WTC11 (cell line): ENCODE data around the gene F5. TPM values are rescaled to one million over a fixed set of nuclear protein-coding genes. Genes with fewer than 3 reads are reported as not detected.

Experiments used
- ATAC-seq: fragments of 200-7000 bp; cut with Tn5 transposase; 2 replicates; pipeline ENCODE4 v1.10.0; 2021; ENCODE audit warnings: mild to moderate bottlenecking, moderate library complexity
- CTCF ChIA-PET: fragments of 300-600 bp; sonication (Branson Sonifier 250); formaldehyde crosslinking; loops from one replicate; lab custom pipeline; 2021; ENCODE audit warnings: antibody characterized with exemption; lab: Charles Lee
- POLR2A ChIA-PET: fragments of 350-600 bp; sonication (Branson Sonifier 250); formaldehyde crosslinking; loops from one replicate; lab custom pipeline; 2021; ENCODE audit warnings: antibody characterized with exemption; lab: Charles Lee
- DNase-seq: peaks from one replicate; pipeline ENCODE4 v3.0.0; 2021; ENCODE audit warnings: low spot score
- H3K27ac Mint-ChIP-seq: 2 replicates; pipeline ENCODE4 v1.8.0; 2021; ENCODE audit warnings: mixed read lengths
- H3K27me3 Mint-ChIP-seq: 2 replicates; pipeline ENCODE4 v1.8.0; 2021; ENCODE audit warnings: low read depth, mild to moderate bottlenecking, moderate library complexity, mixed read lengths
- H3K36me3 Mint-ChIP-seq: 2 replicates; pipeline ENCODE4 v1.8.0; 2021; ENCODE audit warnings: mixed read lengths
- H3K4me1 Mint-ChIP-seq: 2 replicates; pipeline ENCODE4 v1.8.0; 2022; ENCODE audit warnings: mixed read lengths
- H3K4me3 Mint-ChIP-seq: 2 replicates; pipeline ENCODE4 v1.8.0; 2021; ENCODE audit warnings: mild to moderate bottlenecking, moderate library complexity, mixed read lengths
- H3K9me3 Mint-ChIP-seq: 2 replicates; pipeline ENCODE4 v1.8.0; 2021; ENCODE audit warnings: mixed read lengths
- ATF1 ChIP-seq: sonication (generic); formaldehyde crosslinking; IDR thresholded peaks from 2 replicates; pipeline ENCODE4 v1.8.1; 2023; ENCODE audit warnings: mild to moderate bottlenecking, moderate library complexity, missing genetic modification reagents
- E2F1 ChIP-seq: sonication (generic); formaldehyde crosslinking; IDR thresholded peaks from 2 replicates; pipeline ENCODE4 v1.8.0; 2022; ENCODE audit warnings: mild to moderate bottlenecking, missing genetic modification reagents
- E2F5 ChIP-seq: sonication (generic); formaldehyde crosslinking; IDR thresholded peaks from 2 replicates; pipeline ENCODE4 v1.8.1; 2022; ENCODE audit warnings: mild to moderate bottlenecking, moderate library complexity, missing genetic modification reagents
- ESRRA ChIP-seq: sonication (generic); formaldehyde crosslinking; IDR thresholded peaks from 2 replicates; pipeline ENCODE4 v1.8.1; 2022; ENCODE audit warnings: mild to moderate bottlenecking, missing genetic modification reagents, borderline replicate concordance
- GRHL2 ChIP-seq: fragments of 250-450 bp; sonication (Bioruptor Pico); IDR thresholded peaks from 2 replicates; pipeline ENCODE4 v1.8.0; 2022; ENCODE audit warnings: mild to moderate bottlenecking, moderate library complexity; ENCODE audit not compliant: insufficient replicate concordance, severe bottlenecking
- GTF2I ChIP-seq: fragments of 250-450 bp; sonication (Bioruptor Pico); conservative IDR thresholded peaks from 2 replicates; pipeline ENCODE4 v1.4.0; 2021; ENCODE audit warnings: mild to moderate bottlenecking
- HMGA2 ChIP-seq: fragments of 250-450 bp; sonication (Bioruptor Pico); IDR thresholded peaks from 2 replicates; pipeline ENCODE4 v1.4.0; 2021; ENCODE audit warnings: mild to moderate bottlenecking, moderate library complexity
- JUN ChIP-seq: sonication (generic); formaldehyde crosslinking; IDR thresholded peaks from 2 replicates; pipeline ENCODE4 v1.8.0; 2023; ENCODE audit warnings: mild to moderate bottlenecking, missing genetic modification reagents
- NR1H2 ChIP-seq: sonication (generic); formaldehyde crosslinking; IDR thresholded peaks from 2 replicates; pipeline ENCODE4 v1.9.0; 2021; ENCODE audit warnings: mild to moderate bottlenecking, moderate library complexity, missing genetic modification reagents
- PREB ChIP-seq: sonication (generic); formaldehyde crosslinking; IDR thresholded peaks from 2 replicates; pipeline ENCODE4 v1.8.1; 2022; ENCODE audit warnings: mild to moderate bottlenecking, missing genetic modification reagents, moderate library complexity, borderline replicate concordance
- SMAD3 ChIP-seq: sonication (generic); formaldehyde crosslinking; IDR thresholded peaks from 2 replicates; pipeline ENCODE4 v1.8.0; 2022; ENCODE audit warnings: missing genetic modification reagents, mild to moderate bottlenecking, borderline replicate concordance
- SP1 ChIP-seq: sonication (generic); formaldehyde crosslinking; conservative IDR thresholded peaks from 2 replicates; pipeline ENCODE4 v1.8.1; 2022; ENCODE audit warnings: missing genetic modification reagents
- TEAD1 ChIP-seq: sonication (generic); formaldehyde crosslinking; IDR thresholded peaks from 2 replicates; pipeline ENCODE4 v1.8.0; 2022; ENCODE audit warnings: mild to moderate bottlenecking, missing genetic modification reagents
- TEAD4 ChIP-seq: sonication (generic); formaldehyde crosslinking; IDR thresholded peaks from 2 replicates; pipeline ENCODE4 v1.8.0; 2022; ENCODE audit warnings: mild to moderate bottlenecking, missing genetic modification reagents
- TP53 ChIP-seq: sonication (generic); formaldehyde crosslinking; IDR thresholded peaks from 2 replicates; pipeline ENCODE4 v1.8.1; 2023; ENCODE audit warnings: mild to moderate bottlenecking, missing genetic modification reagents
- ZMAT4 ChIP-seq: fragments of 250-450 bp; sonication (Bioruptor Pico); IDR thresholded peaks from 2 replicates; pipeline ENCODE4 v1.9.0; 2021; ENCODE audit warnings: mild to moderate bottlenecking
- ZNF219 ChIP-seq: sonication (generic); formaldehyde crosslinking; IDR thresholded peaks from 2 replicates; pipeline ENCODE4 v1.8.0; 2023; ENCODE audit warnings: missing genetic modification reagents, mild to moderate bottlenecking, borderline replicate concordance
- ZNF317 ChIP-seq: sonication (generic); formaldehyde crosslinking; IDR thresholded peaks from 2 replicates; pipeline ENCODE4 v1.8.1; 2023; ENCODE audit warnings: low read depth, mild to moderate bottlenecking, moderate library complexity, missing genetic modification reagents, borderline replicate concordance
- ZNF671 ChIP-seq: fragments of 250-450 bp; sonication (Bioruptor Pico); IDR thresholded peaks from 2 replicates; pipeline ENCODE4 v1.8.0; 2021; ENCODE audit warnings: mild to moderate bottlenecking
- total RNA-seq: library from RNA; stranded (reverse); gene quantifications from 3 replicates; pipeline ENCODE4 v1.2.3, GENCODE V29; 2021
- TF ChIP-seq, protein P1 (sequence below): fragments of 250-450 bp; sonication (Bioruptor Pico); IDR thresholded peaks from 2 replicates; pipeline ENCODE4 v1.8.0; 2021; ENCODE audit warnings: mild to moderate bottlenecking
- TF ChIP-seq, protein P2 (sequence below): fragments of 250-450 bp; sonication (Bioruptor Pico); IDR thresholded peaks from 2 replicates; pipeline ENCODE4 v1.9.0; 2021; ENCODE audit warnings: mild to moderate bottlenecking, borderline replicate concordance
- TF ChIP-seq, protein P3 (sequence below): sonication (generic); formaldehyde crosslinking; IDR thresholded peaks from 2 replicates; pipeline ENCODE4 v1.8.1; 2022; ENCODE audit warnings: missing genetic modification reagents, borderline replicate concordance

The F5 gene
- total RNA-seq, 1 experiment from 2014 or later = 0.20 TPM

GRCh38 chr1:169473347-169473746 lies 112.9 kb downstream of the F5 start:
- POLR2A ChIA-PET = no interaction called here
- Mint-ChIP-seq H3K36me3 (peaks cover 15% of the 10 kb centered on the region), H3K4me1 (no peaks in the 10 kb centered on the region), H3K4me3 (no peak overlapping the region), H3K27ac (no peak overlapping the region), H3K9me3 (no peaks in the 10 kb centered on the region), H3K27me3 (no peaks in the 10 kb centered on the region)
- CTCF ChIA-PET = no interaction called here
- ATAC-seq (no peak), DNase-seq (no peak)
- TF ChIP-seq SMAD3 (CRISPR knock-in tag) (no peak), E2F5 (CRISPR knock-in tag) (no peak), TEAD4 (CRISPR knock-in tag) (no peak), GRHL2 (CRISPR knock-in tag) (no peak), ESRRA (no peak), ZMAT4 (CRISPR knock-in tag) (no peak), HMGA2 (CRISPR knock-in tag) (no peak)

DNA sequence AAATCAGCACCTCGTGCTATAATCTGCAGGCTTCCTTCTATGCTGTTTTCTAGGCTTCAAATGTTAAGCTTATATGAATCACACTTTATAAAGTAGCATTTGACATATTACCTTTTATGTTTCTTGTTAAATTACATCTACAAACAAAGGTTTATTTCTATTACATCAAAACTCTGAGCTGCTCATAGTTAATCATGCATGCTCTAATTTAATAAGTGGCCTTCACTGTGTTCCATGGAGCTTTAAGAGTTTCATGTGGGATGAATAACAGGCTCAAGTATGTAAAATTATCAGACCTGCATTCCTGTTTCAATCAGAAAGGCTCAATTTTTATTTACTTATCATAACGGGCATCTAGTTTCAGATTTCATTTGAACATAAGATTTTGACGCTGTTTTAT lies 113.5 kb downstream of the F5 start:
- Mint-ChIP-seq H3K27ac (no peak overlapping the region), H3K4me3 (no peak overlapping the region), H3K9me3 (no peaks in the 10 kb centered on the region), H3K4me1 (no peaks in the 10 kb centered on the region), H3K27me3 (no peaks in the 10 kb centered on the region), H3K36me3 (peaks cover 19% of the 10 kb centered on the region)
- ATAC-seq (no peak), DNase-seq (no peak)
- CTCF ChIA-PET = no interaction called here
- TF ChIP-seq GRHL2 (CRISPR knock-in tag) = no peak
- TF ChIP-seq SP1 = no peak
- no peak for TF ChIP-seq TEAD1 (CRISPR knock-in tag)
- no peak for TF ChIP-seq TP53 (CRISPR knock-in tag)
- TF ChIP-seq ZNF317 = no peak
- TF ChIP-seq ZNF219 (CRISPR knock-in tag) = no peak
- no peak for TF ChIP-seq NR1H2 (CRISPR knock-in tag)
- no peak for TF ChIP-seq JUN (CRISPR knock-in tag)
- TF ChIP-seq, protein P1, sequence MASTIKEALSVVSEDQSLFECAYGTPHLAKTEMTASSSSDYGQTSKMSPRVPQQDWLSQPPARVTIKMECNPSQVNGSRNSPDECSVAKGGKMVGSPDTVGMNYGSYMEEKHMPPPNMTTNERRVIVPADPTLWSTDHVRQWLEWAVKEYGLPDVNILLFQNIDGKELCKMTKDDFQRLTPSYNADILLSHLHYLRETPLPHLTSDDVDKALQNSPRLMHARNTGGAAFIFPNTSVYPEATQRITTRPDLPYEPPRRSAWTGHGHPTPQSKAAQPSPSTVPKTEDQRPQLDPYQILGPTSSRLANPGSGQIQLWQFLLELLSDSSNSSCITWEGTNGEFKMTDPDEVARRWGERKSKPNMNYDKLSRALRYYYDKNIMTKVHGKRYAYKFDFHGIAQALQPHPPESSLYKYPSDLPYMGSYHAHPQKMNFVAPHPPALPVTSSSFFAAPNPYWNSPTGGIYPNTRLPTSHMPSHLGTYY = no peak
- TF ChIP-seq PREB (CRISPR knock-in tag) = no peak
- POLR2A ChIA-PET = no interaction called here

GRCh38 chr1:169468982-169469381 lies 117.3 kb downstream of the F5 start:
- H3K27me3 Mint-ChIP-seq = no peaks in the 10 kb centered on the region
- H3K4me3 Mint-ChIP-seq = no peak overlapping the region
- no peak overlapping the region for H3K27ac Mint-ChIP-seq
- ChIA-PET POLR2A (no interaction called here), CTCF (interaction anchor here (1.2 kb wide), 1 partner anchor 77 kb away, joined by 3 read pairs; no protein-coding TSS in a partner anchor)
- no peaks in the 10 kb centered on the region for H3K9me3 Mint-ChIP-seq
- no peaks in the 10 kb centered on the region for H3K4me1 Mint-ChIP-seq
- peaks cover 18% of the 10 kb centered on the region for H3K36me3 Mint-ChIP-seq
- ATAC-seq (no peak), DNase-seq (no peak)
- TF ChIP-seq E2F1 (CRISPR knock-in tag) (no peak), GTF2I (no peak), ZNF671 (CRISPR knock-in tag) (no peak), ATF1 (no peak), PREB (CRISPR knock-in tag) (no peak)
- TF ChIP-seq, protein P2, sequence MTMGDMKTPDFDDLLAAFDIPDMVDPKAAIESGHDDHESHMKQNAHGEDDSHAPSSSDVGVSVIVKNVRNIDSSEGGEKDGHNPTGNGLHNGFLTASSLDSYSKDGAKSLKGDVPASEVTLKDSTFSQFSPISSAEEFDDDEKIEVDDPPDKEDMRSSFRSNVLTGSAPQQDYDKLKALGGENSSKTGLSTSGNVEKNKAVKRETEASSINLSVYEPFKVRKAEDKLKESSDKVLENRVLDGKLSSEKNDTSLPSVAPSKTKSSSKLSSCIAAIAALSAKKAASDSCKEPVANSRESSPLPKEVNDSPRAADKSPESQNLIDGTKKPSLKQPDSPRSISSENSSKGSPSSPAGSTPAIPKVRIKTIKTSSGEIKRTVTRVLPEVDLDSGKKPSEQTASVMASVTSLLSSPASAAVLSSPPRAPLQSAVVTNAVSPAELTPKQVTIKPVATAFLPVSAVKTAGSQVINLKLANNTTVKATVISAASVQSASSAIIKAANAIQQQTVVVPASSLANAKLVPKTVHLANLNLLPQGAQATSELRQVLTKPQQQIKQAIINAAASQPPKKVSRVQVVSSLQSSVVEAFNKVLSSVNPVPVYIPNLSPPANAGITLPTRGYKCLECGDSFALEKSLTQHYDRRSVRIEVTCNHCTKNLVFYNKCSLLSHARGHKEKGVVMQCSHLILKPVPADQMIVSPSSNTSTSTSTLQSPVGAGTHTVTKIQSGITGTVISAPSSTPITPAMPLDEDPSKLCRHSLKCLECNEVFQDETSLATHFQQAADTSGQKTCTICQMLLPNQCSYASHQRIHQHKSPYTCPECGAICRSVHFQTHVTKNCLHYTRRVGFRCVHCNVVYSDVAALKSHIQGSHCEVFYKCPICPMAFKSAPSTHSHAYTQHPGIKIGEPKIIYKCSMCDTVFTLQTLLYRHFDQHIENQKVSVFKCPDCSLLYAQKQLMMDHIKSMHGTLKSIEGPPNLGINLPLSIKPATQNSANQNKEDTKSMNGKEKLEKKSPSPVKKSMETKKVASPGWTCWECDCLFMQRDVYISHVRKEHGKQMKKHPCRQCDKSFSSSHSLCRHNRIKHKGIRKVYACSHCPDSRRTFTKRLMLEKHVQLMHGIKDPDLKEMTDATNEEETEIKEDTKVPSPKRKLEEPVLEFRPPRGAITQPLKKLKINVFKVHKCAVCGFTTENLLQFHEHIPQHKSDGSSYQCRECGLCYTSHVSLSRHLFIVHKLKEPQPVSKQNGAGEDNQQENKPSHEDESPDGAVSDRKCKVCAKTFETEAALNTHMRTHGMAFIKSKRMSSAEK (CRISPR knock-in tag) = no peak
- TF ChIP-seq, protein P3, sequence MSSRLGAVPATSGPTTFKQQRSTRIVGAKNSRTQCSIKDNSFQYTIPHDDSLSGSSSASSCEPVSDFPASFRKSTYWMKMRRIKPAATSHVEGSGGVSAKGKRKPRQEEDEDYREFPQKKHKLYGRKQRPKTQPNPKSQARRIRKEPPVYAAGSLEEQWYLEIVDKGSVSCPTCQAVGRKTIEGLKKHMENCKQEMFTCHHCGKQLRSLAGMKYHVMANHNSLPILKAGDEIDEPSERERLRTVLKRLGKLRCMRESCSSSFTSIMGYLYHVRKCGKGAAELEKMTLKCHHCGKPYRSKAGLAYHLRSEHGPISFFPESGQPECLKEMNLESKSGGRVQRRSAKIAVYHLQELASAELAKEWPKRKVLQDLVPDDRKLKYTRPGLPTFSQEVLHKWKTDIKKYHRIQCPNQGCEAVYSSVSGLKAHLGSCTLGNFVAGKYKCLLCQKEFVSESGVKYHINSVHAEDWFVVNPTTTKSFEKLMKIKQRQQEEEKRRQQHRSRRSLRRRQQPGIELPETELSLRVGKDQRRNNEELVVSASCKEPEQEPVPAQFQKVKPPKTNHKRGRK (CRISPR knock-in tag) = no peak
